WERI-Rb-1 (cell line): Measurements from ENCODE around the gene MTRF1L.

Experiments used
- DNase-seq: peaks from one replicate; pipeline ENCODE4 v3.0.0-alpha.2; 2020
- H3K27ac ChIP-seq: fragments of 250-450 bp; sonication (Bioruptor Pico); 2 replicates; pipeline ENCODE4 v1.5.1; 2020; ENCODE audit warnings: mild to moderate bottlenecking, moderate library complexity
- H3K27me3 ChIP-seq: fragments of 250-450 bp; sonication (Bioruptor Pico); 2 replicates; pipeline ENCODE4 v1.5.1; 2021; ENCODE audit warnings: mild to moderate bottlenecking, low read depth, moderate library complexity; ENCODE audit not compliant: insufficient read depth, severe bottlenecking
- H3K36me3 ChIP-seq: fragments of 250-450 bp; sonication (Bioruptor Pico); 2 replicates; pipeline ENCODE4 v1.5.1; 2020; ENCODE audit warnings: mild to moderate bottlenecking, moderate library complexity
- H3K4me3 ChIP-seq: 2 replicates; pipeline ENCODE4 v1.5.1; 2011; ENCODE audit warnings: low read depth, mild to moderate bottlenecking, control low read depth, low read length
- H3K9me3 ChIP-seq: fragments of 250-450 bp; sonication (Bioruptor Pico); 2 replicates; pipeline ENCODE4 v1.5.1; 2021; ENCODE audit warnings: mild to moderate bottlenecking, moderate library complexity; ENCODE audit not compliant: severe bottlenecking
- CTCF ChIP-seq: IDR thresholded peaks from 2 replicates; pipeline ENCODE4 v1.5.1; 2011; ENCODE audit warnings: low read depth, mild to moderate bottlenecking, control low read depth, inconsistent platforms, low read length

MTRF1L gene

GRCh38 chr6:152981989-152982903, 20.3 kb downstream of the MTRF1L start:
- no peaks in the 10 kb centered on the region for H3K9me3 ChIP-seq
- peaks cover 65% of the 10 kb centered on the region for H3K36me3 ChIP-seq
- DNase-seq = peak; percentile 60

GRCh38 chr6:152981219-152981618, 21.3 kb downstream of the MTRF1L start:
- peak overlapping the region; percentile 97 for H3K27ac ChIP-seq
- no peaks in the 10 kb centered on the region for H3K27me3 ChIP-seq
- TF ChIP-seq CTCF = no peak
- no peak for DNase-seq
- peaks cover 65% of the 10 kb centered on the region for H3K36me3 ChIP-seq
- H3K4me3 ChIP-seq = peak overlapping the region; percentile 92
- no peaks in the 10 kb centered on the region for H3K9me3 ChIP-seq

More at GRCh38 chr6:152981989-152982903, 20.3 kb downstream of the MTRF1L start:
- Histone ChIP-seq H3K4me3 (peak overlapping the region; percentile 92), H3K27me3 (no peaks in the 10 kb centered on the region), H3K27ac (peak overlapping the region; percentile 97)
- TF ChIP-seq CTCF = no peak

- Histone ChIP-seq H3K27me3 (no peaks in the 10 kb centered on the region), H3K36me3 (peaks cover 66% of the 10 kb centered on the region), H3K4me3 (peak overlapping the region; percentile 92), H3K27ac (peak overlapping the region; percentile 97), H3K9me3 (no peaks in the 10 kb centered on the region)
- no peak for TF ChIP-seq CTCF
- no peak for DNase-seq
Observed at GRCh38 chr6:152980656-152981055, 21.9 kb downstream of the MTRF1L start.

GRCh38 chr6:152979116-152979515, 23.4 kb downstream of the MTRF1L start:
- TF ChIP-seq CTCF = no peak
- no peak for DNase-seq
- H3K36me3 ChIP-seq = peaks cover 75% of the 10 kb centered on the region
- H3K27me3 ChIP-seq = no peaks in the 10 kb centered on the region
- no peaks in the 10 kb centered on the region for H3K9me3 ChIP-seq
- no peak overlapping the region for H3K4me3 ChIP-seq
- H3K27ac ChIP-seq = no peak overlapping the region

DNA sequence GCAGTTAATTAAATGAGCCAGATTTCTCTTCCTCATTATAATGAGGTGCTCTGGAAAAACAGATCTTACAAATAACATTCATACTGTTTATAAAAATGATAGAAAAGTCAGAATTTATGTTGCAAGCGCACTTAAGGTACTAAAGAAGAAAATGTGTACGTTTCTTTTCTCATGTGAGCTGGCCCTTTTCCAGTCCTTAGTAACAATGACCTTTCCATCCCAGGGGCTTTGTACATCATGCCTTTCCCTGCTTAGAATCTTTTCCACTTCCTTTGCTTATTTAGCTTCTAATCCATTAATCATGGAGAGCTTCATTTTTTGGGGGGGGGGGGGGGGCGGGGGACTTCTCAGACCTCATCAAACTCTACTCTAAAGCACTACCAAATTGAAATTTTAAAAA, 24.5 kb downstream of the MTRF1L start:
- Histone ChIP-seq H3K4me3 (no peak overlapping the region), H3K27ac (no peak overlapping the region), H3K27me3 (no peaks in the 10 kb centered on the region), H3K9me3 (no peaks in the 10 kb centered on the region), H3K36me3 (peaks cover 81% of the 10 kb centered on the region)
- no peak for DNase-seq
- TF ChIP-seq CTCF = no peak
